Smooth muscle cell (in vitro differentiated cells): ENCODE results near the gene TGM2. TPM values are rescaled to one million over a fixed set of nuclear protein-coding genes. Genes with fewer than 3 reads are reported as not detected.

Experiments used
- DNase-seq: peaks from one replicate; lab custom pipeline; 2025; ENCODE audit not compliant: unreplicated experiment; lab: John Stamatoyannopoulos, UW
- H2AFZ ChIP-seq: fragments of 200-600 bp; sonication (generic); 2 replicates; pipeline ENCODE4 v1.6.0; 2016; ENCODE audit warnings: antibody characterized with exemption, low read depth, mild to moderate bottlenecking
- H3F3A ChIP-seq: fragments of 200-600 bp; sonication (generic); 2 replicates; pipeline ENCODE4 v1.6.0; 2017; ENCODE audit warnings: antibody characterized with exemption, low read depth
- H3K27ac ChIP-seq: fragments of 200-600 bp; sonication (generic); 2 replicates; pipeline ENCODE4 v1.5.1; 2016; ENCODE audit warnings: low read depth, mild to moderate bottlenecking
- H3K27me3 ChIP-seq: fragments of 200-600 bp; sonication (generic); 2 replicates; pipeline ENCODE4 v1.6.1; 2016; ENCODE audit warnings: low read depth, mild to moderate bottlenecking
- H3K36me3 ChIP-seq: fragments of 200-600 bp; sonication (generic); 2 replicates; pipeline ENCODE4 v1.5.1; 2016; ENCODE audit warnings: low read depth
- H3K4me1 ChIP-seq: fragments of 200-600 bp; sonication (generic); 2 replicates; pipeline ENCODE4 v1.5.1; 2016; ENCODE audit warnings: low read depth
- H3K4me2 ChIP-seq: fragments of 200-600 bp; sonication (generic); 2 replicates; pipeline ENCODE4 v1.6.0; 2016; ENCODE audit warnings: mild to moderate bottlenecking
- H3K4me3 ChIP-seq: fragments of 200-600 bp; sonication (generic); 2 replicates; pipeline ENCODE4 v1.5.1; 2016; ENCODE audit warnings: mild to moderate bottlenecking
- H3K79me2 ChIP-seq: fragments of 200-600 bp; sonication (generic); 2 replicates; pipeline ENCODE4 v1.6.0; 2016; ENCODE audit warnings: low read depth, mild to moderate bottlenecking
- H3K9ac ChIP-seq: fragments of 200-600 bp; sonication (generic); 2 replicates; pipeline ENCODE4 v1.6.0; 2016; ENCODE audit warnings: low read depth
- H3K9me3 ChIP-seq: fragments of 200-600 bp; sonication (generic); replicated peaks from 2 replicates; pipeline ENCODE4 v1.5.1; 2016; ENCODE audit warnings: low read depth
- H4K20me1 ChIP-seq: fragments of 200-600 bp; sonication (generic); 2 replicates; pipeline ENCODE4 v1.6.0; 2016; ENCODE audit warnings: low read depth
- CTCF ChIP-seq: fragments of 200-600 bp; sonication (generic); IDR thresholded peaks from 2 replicates; pipeline ENCODE4 v1.5.1; 2017; ENCODE audit warnings: borderline replicate concordance, mild to moderate bottlenecking, antibody characterized with exemption; ENCODE audit not compliant: insufficient read depth, poor library complexity, severe bottlenecking
- WGBS: methylation state at CpG from one replicate; pipeline ENCODE4 v1.1.7; 2016; ENCODE audit warnings: low lambda C conversion rate; 5-methylcytosine and 5-hydroxymethylcytosine counted together
- polyA plus RNA-seq: library from polyadenylated mRNA; unstranded; fragments of >200 nt; fragmentation: Nextera tagmentation; extraction: Ambion mirVana; gene quantifications from 2 replicates; pipeline ENCODE4 v1.2.1, GENCODE V29; 2016
- total RNA-seq: library from RNA; depleted of rRNA; stranded (reverse); fragments of >200 nt; gene quantifications from 2 replicates; pipeline ENCODE4 v1.2.3, GENCODE V29; 2014

The TGM2 gene
- total and polyA plus RNA-seq, 2 experiments from 2014 or later: 41.7 to 72.0 TPM

- Histone ChIP-seq H3K27me3 (no peaks in the 10 kb centered on the region), H3K36me3 (no peaks in the 10 kb centered on the region), H2AFZ (no peak overlapping the region), H3K9me3 (no peaks in the 10 kb centered on the region), H3K79me2 (no peaks in the 10 kb centered on the region), H3K9ac (no peak overlapping the region), H3K4me3 (no peak overlapping the region), H3K27ac (no peak overlapping the region), H3K4me1 (no peaks in the 10 kb centered on the region), H4K20me1 (no peaks in the 10 kb centered on the region), H3K4me2 (no peak overlapping the region), H3F3A (no peaks in the 10 kb centered on the region)
- DNase-seq: no peak
- no peak for TF ChIP-seq CTCF
- WGBS: 91% methylated on average over 14 of the region's 14 CpGs
These were observed 28.4 kb downstream of the TGM2 start for GRCh38 chr20:38136421-38137245.

- DNase-seq: no peak
- no peaks in the 10 kb centered on the region for H4K20me1 ChIP-seq
- WGBS: 96% methylated on average over 26 of the region's 28 CpGs
- no peaks in the 10 kb centered on the region for H3K4me1 ChIP-seq
- no peak for TF ChIP-seq CTCF
- no peaks in the 10 kb centered on the region for H3K36me3 ChIP-seq
- no peaks in the 10 kb centered on the region for H3K27me3 ChIP-seq
- H3K9me3 ChIP-seq: no peaks in the 10 kb centered on the region
- no peaks in the 10 kb centered on the region for H3K79me2 ChIP-seq
- H3K4me3 ChIP-seq: no peak overlapping the region
- H3K9ac ChIP-seq: no peak overlapping the region
- H3K27ac ChIP-seq: no peak overlapping the region
- H2AFZ ChIP-seq: no peak overlapping the region
- no peaks in the 10 kb centered on the region for H3F3A ChIP-seq
- no peak overlapping the region for H3K4me2 ChIP-seq
These were observed 29.2 kb downstream of the TGM2 start for GRCh38 chr20:38135651-38136420.

- H3K4me2 ChIP-seq: no peak overlapping the region
- H3K9me3 ChIP-seq: no peaks in the 10 kb centered on the region
- no peaks in the 10 kb centered on the region for H3K79me2 ChIP-seq
- 93% methylated on average over 7 of the region's 7 CpGs for WGBS
- no peak overlapping the region for H3K9ac ChIP-seq
- H3K27ac ChIP-seq: no peak overlapping the region
- H3K4me3 ChIP-seq: no peak overlapping the region
- H3F3A ChIP-seq: no peaks in the 10 kb centered on the region
- no peak for TF ChIP-seq CTCF
- DNase-seq: no peak
- H3K36me3 ChIP-seq: no peaks in the 10 kb centered on the region
- H3K4me1 ChIP-seq: no peaks in the 10 kb centered on the region
- no peaks in the 10 kb centered on the region for H4K20me1 ChIP-seq
- no peaks in the 10 kb centered on the region for H3K27me3 ChIP-seq
- no peak overlapping the region for H2AFZ ChIP-seq
These were observed 29.8 kb downstream of the TGM2 start for GRCh38 chr20:38135271-38135650.
